Neutrophil (primary cell): ENCODE results near the gene LRRC47.

Experiments
- H3K27ac ChIP-seq: fragments of 200-600 bp; sonication (generic); 2 replicates; pipeline ENCODE4 v1.5.1; 2016; ENCODE audit warnings: mild to moderate bottlenecking, moderate library complexity
- H3K27me3 ChIP-seq: fragments of 200-600 bp; sonication (generic); 2 replicates; pipeline ENCODE4 v1.6.0; 2016; ENCODE audit warnings: mild to moderate bottlenecking
- H3K36me3 ChIP-seq: fragments of 200-600 bp; sonication (generic); 2 replicates; pipeline ENCODE4 v1.5.1; 2017
- H3K4me1 ChIP-seq, 2 experiments: fragments of 200-600 bp in 1 of 2; sonication (generic) in 1 of 2; 1 replicate in 1 of 2; 2 replicates in 1 of 2; pipeline versions ENCODE4 v1.5.1 to v1.6.1; 2013 to 2016; ENCODE audit warnings: low read depth in 1 of 2, low read length in 1 of 2, mild to moderate bottlenecking in 1 of 2, moderate library complexity in 1 of 2; ENCODE audit not compliant: control insufficient read depth in 1 of 2, insufficient read depth in 1 of 2
- H3K4me3 ChIP-seq, 2 experiments: fragments of 200-600 bp in 1 of 2; sonication (generic) in 1 of 2; 1 replicate in 1 of 2; 2 replicates in 1 of 2; pipeline ENCODE4 v1.5.1; 2013 to 2016; ENCODE audit warnings: low read depth in 1 of 2, low read length in 1 of 2, mild to moderate bottlenecking in 1 of 2, moderate library complexity in 1 of 2
- H3K9me3 ChIP-seq: fragments of 200-600 bp; sonication (generic); 2 replicates; pipeline ENCODE4 v1.5.1; 2016
- TF ChIP-seq, protein P1 (sequence below): fragments of 200-600 bp; sonication (generic); IDR thresholded peaks from 2 replicates; pipeline ENCODE4 v1.5.1; 2016; ENCODE audit warnings: antibody characterized with exemption

Gene LRRC47

GRCh38 chr1:3820316-3820715 lies 24.0 kb upstream of the LRRC47 start:
- Histone ChIP-seq H3K4me1 (no peaks in the 10 kb centered on the region), H3K27me3 (no peaks in the 10 kb centered on the region), H3K9me3 (no peaks in the 10 kb centered on the region), H3K4me3 (no peak overlapping the region), H3K27ac (no peak overlapping the region), H3K36me3 (peaks cover 82% of the 10 kb centered on the region)
- TF ChIP-seq, protein P1, sequence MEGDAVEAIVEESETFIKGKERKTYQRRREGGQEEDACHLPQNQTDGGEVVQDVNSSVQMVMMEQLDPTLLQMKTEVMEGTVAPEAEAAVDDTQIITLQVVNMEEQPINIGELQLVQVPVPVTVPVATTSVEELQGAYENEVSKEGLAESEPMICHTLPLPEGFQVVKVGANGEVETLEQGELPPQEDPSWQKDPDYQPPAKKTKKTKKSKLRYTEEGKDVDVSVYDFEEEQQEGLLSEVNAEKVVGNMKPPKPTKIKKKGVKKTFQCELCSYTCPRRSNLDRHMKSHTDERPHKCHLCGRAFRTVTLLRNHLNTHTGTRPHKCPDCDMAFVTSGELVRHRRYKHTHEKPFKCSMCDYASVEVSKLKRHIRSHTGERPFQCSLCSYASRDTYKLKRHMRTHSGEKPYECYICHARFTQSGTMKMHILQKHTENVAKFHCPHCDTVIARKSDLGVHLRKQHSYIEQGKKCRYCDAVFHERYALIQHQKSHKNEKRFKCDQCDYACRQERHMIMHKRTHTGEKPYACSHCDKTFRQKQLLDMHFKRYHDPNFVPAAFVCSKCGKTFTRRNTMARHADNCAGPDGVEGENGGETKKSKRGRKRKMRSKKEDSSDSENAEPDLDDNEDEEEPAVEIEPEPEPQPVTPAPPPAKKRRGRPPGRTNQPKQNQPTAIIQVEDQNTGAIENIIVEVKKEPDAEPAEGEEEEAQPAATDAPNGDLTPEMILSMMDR, result no peak

DNA sequence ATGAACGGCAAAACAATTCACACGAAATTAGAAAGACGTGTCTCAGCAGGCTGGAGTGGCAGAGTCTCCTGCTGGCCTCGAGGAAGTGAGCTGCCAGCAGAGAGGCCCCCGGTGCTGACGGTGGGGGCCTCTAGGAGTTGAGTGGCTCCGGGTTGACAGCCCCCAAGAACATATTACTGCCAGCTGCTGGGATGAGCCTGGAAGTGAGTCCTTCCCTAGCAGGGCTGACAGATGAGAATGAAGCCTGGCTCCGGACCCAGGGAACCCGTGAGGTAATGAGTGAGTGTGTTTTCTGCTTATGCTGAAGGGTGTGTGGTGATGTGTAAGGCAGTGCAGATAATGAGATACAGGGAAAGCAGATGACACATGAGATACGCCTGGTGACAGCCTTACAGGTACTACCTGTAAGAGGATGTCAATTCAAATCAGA lies 23.5 kb upstream of the LRRC47 start:
- TF ChIP-seq, protein P1, result no peak
- Histone ChIP-seq H3K36me3 (peaks cover 82% of the 10 kb centered on the region), H3K4me1 (no peaks in the 10 kb centered on the region), H3K9me3 (no peaks in the 10 kb centered on the region), H3K4me3 (no peak overlapping the region), H3K27me3 (no peaks in the 10 kb centered on the region), H3K27ac (no peak overlapping the region)

GRCh38 chr1:3817821-3818597 lies 21.7 kb upstream of the LRRC47 start:
- TF ChIP-seq, protein P1, result no peak
- H3K4me3 ChIP-seq, result no peak overlapping the region
- no peak overlapping the region for H3K27ac ChIP-seq
- H3K4me1 ChIP-seq, result no peaks in the 10 kb centered on the region
- no peaks in the 10 kb centered on the region for H3K27me3 ChIP-seq
- peaks cover 79% of the 10 kb centered on the region for H3K36me3 ChIP-seq
- no peaks in the 10 kb centered on the region for H3K9me3 ChIP-seq

GRCh38 chr1:3817138-3817740 lies 20.9 kb upstream of the LRRC47 start:
- Histone ChIP-seq H3K27me3 (no peaks in the 10 kb centered on the region), H3K9me3 (no peaks in the 10 kb centered on the region), H3K4me3 (no peak overlapping the region), H3K4me1 (no peaks in the 10 kb centered on the region), H3K36me3 (peaks cover 71% of the 10 kb centered on the region), H3K27ac (no peak overlapping the region)
- TF ChIP-seq, protein P1, result no peak

GRCh38 chr1:3816331-3817137 lies 20.2 kb upstream of the LRRC47 start:
- Histone ChIP-seq H3K4me1 (no peaks in the 10 kb centered on the region), H3K36me3 (peaks cover 64% of the 10 kb centered on the region), H3K4me3 (no peak overlapping the region), H3K27ac (no peak overlapping the region), H3K27me3 (no peaks in the 10 kb centered on the region), H3K9me3 (no peaks in the 10 kb centered on the region)
- TF ChIP-seq, protein P1, result no peak
